CMK (cell line): ENCODE data around the gene METTL27.
"Not testable (repeated sequence)": the region's sequence is repeated elsewhere in the genome, so short reads cannot be mapped to it uniquely, and the experiment has no call there.

Experiments
- DNase-seq: peaks from one replicate; pipeline ENCODE4 v3.0.0-alpha.2; 2010; ENCODE audit warnings: low read depth

METTL27 gene

GRCh38 chr7:73839290-73839689 lies 3.0 kb downstream of the METTL27 start:
- no peak for DNase-seq

DNA sequence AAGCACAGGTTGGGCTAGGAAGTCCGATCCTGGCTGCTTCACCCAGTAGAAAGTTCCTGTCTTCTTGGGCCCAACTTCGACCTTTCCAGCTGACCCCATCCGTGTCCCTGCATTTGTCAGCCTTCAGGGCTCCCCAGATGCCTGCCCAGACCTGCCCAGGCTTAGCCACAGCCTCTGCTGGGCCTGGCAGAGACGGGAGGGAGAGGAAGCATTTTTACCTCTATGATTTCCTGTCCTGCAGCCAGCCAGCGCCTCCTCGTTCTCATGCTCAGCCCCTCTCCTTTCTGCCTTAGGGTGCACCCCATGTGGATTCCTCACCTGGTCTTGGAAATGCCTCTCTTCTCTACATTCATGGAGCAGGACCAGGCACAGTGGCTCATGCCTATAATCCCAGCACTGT lies 3.7 kb downstream of the METTL27 start:
- no peak for DNase-seq

DNA sequence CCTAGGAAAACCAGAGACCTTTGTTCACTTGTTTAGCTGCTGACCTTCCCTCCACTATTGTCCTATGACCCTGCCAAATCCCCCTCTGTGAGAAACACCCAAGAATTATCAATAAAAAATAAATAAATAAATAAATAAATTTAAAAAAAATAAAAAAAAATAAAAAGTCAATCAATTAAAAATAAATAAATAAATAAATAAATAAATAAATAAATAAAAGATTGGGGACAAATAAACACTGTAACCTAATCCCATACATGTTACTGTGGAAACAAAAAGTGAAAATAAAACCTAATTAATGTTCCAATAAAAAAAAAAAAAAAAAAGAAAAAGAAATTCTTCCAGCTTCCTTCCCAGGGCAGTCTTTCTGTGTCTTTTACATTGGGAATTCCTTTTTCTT lies 5.1 kb downstream of the METTL27 start:
- DNase-seq, result not testable (repeated sequence)

DNA sequence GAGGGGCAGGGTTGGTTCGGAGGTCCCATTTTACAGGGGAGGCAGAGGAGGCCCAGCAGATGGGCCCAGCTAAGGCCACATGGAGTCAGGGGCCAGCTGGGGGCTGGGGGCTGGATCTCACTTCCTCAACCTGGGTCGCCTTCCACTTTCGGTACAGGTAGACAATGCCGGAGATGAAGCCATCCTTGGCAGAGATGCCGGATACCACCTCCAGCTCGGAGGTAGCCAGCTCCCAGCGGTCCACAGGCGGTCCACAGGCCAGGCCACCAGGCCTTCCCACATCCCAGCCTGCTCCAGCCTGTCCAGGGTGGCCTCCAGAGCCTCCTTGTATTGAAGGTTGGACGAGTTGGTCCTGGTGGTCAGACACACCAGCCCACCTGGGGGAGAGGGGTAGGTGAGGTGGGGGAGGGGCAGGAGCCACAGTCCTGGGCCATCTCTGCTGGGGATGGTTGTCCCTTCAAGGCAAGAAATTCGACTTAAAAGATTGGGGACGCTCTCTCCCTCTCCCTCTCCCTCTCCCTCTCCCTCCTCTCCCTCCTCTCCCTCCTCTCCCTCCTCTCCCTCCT lies 7.6 kb downstream of the METTL27 start:
- no peak for DNase-seq

GRCh38 chr7:73833251-73833919 lies 8.9 kb downstream of the METTL27 start:
- DNase-seq, result no peak

DNA sequence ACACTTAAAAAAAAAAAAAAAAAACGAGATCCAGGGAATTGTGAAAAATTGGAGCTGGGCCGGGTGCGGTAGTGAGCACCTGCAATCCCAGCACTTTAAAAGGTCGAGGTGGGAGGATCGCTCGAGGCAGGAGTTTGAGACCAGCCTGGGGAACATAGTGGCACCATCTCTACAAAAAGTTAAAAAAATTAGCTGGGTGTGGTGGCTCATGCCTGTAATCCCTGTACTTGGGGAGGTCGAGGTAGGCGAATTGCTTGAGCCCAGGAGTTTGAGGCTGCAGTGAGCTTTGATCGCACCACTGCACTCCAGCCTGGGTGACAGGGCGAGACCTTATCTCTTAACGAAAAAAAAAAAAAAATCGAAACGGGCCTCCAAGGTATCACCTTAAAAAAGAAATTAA lies 9.5 kb downstream of the METTL27 start:
- no peak for DNase-seq

DNA sequence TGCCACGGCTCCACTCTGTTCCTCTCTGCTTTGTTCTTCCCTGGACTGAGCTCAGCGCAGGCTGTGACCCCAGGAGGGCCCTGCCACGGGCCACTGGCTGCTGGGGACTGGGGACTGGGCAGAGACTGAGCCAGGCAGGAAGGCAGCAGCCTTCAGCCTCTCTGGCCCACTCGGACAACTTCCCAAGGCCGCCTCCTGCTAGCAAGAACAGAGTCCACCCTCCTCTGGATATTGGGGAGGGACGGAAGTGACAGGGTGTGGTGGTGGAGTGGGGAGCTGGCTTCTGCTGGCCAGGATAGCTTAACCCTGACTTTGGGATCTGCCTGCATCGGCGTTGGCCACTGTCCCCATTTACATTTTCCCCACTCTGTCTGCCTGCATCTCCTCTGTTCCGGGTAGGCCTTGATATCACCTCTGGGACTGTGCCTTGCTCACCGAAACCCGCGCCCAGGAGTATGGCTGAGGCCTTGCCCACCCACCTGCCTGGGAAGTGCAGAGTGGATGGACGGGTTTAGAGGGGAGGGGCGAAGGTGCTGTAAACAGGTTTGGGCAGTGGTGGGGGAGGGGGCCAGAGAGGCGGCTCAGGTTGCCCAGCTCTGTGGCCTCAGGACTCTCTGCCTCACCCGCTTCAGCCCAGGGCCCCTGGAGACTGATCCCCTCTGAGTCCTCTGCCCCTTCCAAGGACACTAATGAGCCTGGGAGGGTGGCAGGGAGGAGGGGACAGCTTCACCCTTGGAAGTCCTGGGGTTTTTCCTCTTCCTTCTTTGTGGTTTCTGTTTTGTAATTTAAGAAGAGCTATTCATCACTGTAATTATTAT lies 10.3 kb downstream of the METTL27 start:
- DNase-seq, result no peak

DNA sequence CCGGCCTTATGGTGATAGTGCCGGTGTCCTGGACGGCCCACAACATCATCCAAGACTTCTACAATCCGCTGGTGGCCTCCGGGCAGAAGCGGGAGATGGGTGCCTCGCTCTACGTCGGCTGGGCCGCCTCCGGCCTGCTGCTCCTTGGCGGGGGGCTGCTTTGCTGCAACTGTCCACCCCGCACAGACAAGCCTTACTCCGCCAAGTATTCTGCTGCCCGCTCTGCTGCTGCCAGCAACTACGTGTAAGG lies 10.8 kb downstream of the METTL27 start:
- no peak for DNase-seq

DNA sequence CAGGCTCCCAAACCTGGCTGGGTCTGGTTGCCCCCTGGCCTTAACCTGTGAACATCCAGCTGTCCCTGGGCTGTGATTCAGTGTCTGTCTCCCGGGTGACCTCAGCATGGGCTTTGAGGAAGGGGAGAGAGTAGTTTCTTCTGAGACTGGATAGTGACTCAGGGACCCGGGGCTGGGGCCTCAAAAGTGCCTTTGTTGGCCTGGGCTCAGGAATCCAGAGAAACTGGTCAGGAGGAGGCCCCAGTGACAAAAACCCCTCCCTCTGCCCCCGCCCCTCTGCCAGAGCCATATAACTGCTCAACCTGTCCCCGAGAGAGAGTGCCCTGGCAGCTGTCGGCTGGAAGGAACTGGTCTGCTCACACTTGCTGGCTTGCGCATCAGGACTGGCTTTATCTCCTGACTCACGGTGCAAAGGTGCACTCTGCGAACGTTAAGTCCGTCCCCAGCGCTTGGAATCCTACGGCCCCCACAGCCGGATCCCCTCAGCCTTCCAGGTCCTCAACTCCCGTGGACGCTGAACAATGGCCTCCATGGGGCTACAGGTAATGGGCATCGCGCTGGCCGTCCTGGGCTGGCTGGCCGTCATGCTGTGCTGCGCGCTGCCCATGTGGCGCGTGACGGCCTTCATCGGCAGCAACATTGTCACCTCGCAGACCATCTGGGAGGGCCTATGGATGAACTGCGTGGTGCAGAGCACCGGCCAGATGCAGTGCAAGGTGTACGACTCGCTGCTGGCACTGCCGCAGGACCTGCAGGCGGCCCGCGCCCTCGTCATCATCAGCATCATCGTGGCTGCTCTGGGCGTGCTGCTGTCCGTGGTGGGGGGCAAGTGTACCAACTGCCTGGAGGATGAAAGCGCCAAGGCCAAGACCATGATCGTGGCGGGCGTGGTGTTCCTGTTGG lies 11.4 kb downstream of the METTL27 start, which contains the start of gene CLDN4:
CLDN4 (plus strand) TSS at position 316 of the 903 bp plus-strand sequence; CDS start at position 522, 206 bp downstream.
- DNase-seq, result no peak

DNA sequence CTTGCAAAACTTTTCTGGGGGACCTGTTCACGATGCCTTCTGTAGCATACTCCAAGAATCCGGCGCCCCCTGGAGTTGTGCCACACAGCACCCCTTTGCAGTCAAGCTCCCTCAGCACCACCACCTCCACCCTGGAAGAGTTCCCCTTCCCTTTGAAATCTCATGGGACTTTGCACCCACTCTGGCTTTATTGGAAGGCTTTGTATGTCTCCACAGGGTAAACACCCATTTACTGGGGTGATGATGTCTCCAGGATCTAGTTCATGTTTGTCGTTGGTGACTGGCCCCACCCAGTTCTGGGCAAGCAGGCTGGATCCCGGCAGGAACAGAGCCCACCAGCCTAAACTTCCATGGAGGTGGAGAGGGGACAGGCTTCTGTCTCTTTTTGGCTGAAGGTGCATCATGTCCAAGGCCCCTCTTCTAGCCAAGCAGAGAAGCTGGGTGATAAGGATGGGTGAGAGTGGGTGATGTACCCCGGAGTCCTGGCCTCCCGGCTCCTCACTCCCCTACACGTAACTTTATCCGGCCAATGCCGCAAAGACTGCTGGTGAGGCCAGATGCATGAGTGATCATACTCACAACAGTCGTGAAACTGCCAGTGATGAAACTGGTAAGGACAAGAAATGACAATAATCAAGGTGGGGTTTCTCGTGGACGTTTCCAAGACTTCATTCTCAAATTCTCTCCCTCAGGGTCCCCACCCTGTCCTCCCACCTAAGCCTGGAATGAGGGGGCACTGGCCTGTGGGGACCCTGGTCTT lies 12.2 kb downstream of the METTL27 start:
- DNase-seq, result no peak

GRCh38 chr7:73829505-73829904 lies 12.8 kb downstream of the METTL27 start:
- DNase-seq, result no peak

DNA sequence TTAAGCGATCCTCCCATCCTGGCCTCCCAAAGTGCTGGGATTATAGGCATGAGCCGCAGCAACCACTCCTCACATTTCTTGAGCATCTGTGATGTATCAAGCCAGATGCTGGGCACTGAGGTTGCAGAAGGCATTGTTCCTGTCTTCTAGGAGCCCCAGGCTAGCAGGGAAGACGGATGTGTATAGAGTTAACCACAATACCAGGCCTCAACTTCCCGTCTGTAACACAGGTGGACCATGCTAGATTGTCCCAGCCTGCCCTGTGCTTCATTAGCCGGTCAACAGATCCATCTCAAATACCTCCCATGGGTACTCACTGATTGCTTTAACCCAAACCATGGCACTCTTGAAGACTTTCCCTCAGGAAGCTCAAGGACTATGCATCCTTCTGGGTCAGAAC lies 13.3 kb downstream of the METTL27 start:
- DNase-seq, result no peak

DNA sequence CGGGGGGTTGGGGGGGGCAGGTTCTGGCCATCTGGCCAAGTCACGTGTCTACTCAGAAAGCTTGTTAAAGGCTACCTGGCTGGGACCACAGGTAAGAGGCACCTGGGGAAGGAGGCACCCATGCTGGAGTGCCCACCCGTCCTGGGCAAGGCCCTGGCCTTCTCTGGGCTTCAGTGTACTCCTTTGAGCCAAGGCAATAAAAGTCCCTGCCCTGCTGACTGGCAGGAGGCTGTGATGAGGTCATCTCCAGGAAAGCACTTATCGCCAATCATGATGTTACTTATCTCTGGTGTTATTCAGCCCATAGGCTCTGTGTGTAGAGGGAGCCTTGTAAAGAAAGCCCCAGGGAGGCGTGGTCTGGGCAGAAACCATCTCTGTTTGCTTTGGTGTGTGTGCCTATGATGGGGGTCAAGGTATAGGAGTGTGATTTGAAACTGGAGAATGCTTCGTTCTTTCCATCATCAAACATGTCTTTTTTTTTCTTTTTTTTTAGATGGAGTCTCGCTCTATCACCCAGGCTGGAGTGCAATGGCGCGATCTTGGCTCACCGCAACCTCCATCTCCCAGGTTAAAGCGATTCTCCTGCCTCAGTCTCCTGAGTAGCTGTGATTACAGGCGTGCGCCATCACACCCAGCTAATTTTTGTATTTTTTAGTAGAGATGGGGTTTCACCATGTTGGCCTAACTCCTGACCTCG lies 14.1 kb downstream of the METTL27 start:
- DNase-seq, result no peak

DNA sequence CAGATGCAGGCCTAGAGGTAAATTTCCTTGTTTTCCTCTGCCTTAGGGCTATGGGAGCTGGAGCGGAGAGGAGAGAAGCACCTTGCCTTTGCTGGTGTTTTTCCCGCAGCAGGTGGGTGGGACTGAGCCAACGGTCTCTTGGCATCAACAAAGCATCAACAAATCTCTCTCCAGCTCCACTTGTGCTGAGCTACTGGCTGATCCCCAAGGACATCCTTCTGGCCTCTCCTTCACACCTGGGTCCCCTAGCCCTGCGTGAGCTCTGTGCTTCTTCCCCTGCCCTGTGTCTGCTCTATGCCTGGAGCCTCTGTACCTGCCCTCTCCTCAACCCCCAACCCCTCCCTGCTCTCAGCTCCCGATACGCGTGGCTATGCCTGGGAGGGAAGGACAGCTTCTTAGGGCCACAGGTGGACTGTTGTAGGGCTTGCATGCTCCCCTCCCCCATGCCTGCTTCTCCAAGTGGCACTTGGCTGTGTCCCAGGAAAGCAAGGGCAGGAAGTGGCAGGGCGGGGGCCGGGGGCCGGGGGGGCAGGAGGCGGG lies 14.7 kb downstream of the METTL27 start:
- DNase-seq, result no peak

GRCh38 chr7:73824986-73825385 lies 17.3 kb downstream of the METTL27 start:
- no peak for DNase-seq

- DNase-seq, result no peak
These were observed 18.3 kb downstream of the METTL27 start for GRCh38 chr7:73823873-73824592.

DNA sequence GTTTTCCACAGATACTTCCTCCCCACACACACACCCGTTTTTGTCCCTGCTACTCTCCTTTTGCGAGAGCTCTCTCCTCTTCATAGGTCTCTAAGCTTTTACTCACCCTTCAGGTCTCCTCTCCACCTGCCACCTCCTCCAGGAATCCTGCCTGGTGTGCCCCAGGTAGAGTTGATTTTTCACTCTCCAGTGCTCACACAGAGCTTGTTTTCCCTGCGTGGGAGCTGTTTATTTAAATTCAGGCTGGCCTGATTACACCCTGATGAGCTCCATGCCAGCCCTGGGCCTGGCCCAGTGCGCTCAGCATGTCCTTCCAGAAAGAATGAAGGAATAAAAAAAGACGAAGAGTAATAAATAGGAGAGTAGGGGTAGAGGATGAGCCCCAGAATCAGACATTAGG lies 19.1 kb downstream of the METTL27 start:
- DNase-seq, result no peak

GRCh38 chr7:73822319-73823173 lies 19.8 kb downstream of the METTL27 start:
- no peak for DNase-seq
